HUES48 (cell line): ENCODE data around the gene ARHGAP8.

ENCODE experiments used
- H3K27ac ChIP-seq: one replicate; pipeline ENCODE4 v1.7.0; 2013; ENCODE audit warnings: low read depth, low read length, inconsistent platforms
- H3K27me3 ChIP-seq: 2 replicates; pipeline ENCODE4 v1.6.1; 2013; ENCODE audit warnings: mild to moderate bottlenecking, low read length; ENCODE audit not compliant: control insufficient read depth, insufficient read depth
- H3K36me3 ChIP-seq: 2 replicates; pipeline ENCODE4 v1.6.1; 2013; ENCODE audit warnings: low read length; ENCODE audit not compliant: control insufficient read depth, insufficient read depth
- H3K4me1 ChIP-seq: 2 replicates; pipeline ENCODE4 v1.6.1; 2013; ENCODE audit warnings: mild to moderate bottlenecking, low read length; ENCODE audit not compliant: control insufficient read depth, insufficient read depth
- H3K4me3 ChIP-seq: 2 replicates; pipeline ENCODE4 v1.5.1; 2013; ENCODE audit warnings: mild to moderate bottlenecking, low read depth, low read length
- H3K9ac ChIP-seq: 2 replicates; pipeline ENCODE4 v1.6.1; 2013; ENCODE audit warnings: mild to moderate bottlenecking, low read depth, low read length, moderate library complexity
- H3K9me3 ChIP-seq: 2 replicates; pipeline ENCODE4 v1.6.1; 2013; ENCODE audit warnings: low read length; ENCODE audit not compliant: control insufficient read depth, insufficient read depth

Gene ARHGAP8

DNA sequence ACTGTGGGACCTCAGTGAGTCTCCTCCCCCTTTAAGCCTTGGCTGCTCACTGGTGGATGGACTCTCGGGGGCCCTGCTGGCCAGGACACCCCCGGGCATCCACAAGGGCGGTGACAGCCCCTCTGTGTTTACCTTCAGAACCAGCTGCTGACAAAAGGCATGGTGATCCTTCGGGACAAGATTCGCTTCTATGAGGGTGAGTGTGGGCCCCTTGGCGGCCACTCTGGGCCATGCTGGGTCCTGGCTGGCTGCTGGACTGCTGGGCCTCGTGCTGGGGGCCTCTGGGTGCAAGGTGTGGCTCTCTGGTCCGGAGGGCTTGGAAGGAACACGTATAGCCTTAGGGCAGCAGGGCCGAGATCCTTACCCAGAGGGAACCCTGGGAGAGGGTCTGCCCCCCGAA is 25.9 kb upstream of the ARHGAP8 start:
- H3K36me3 ChIP-seq = no peaks in the 10 kb centered on the region
- no peaks in the 10 kb centered on the region for H3K27me3 ChIP-seq
- H3K9ac ChIP-seq = no peak overlapping the region
- no peak overlapping the region for H3K4me3 ChIP-seq
- H3K4me1 ChIP-seq = no peaks in the 10 kb centered on the region
- H3K27ac ChIP-seq = no peak overlapping the region
- H3K9me3 ChIP-seq = no peaks in the 10 kb centered on the region

GRCh38 chr22:44727148-44727547 is 25.2 kb upstream of the ARHGAP8 start:
- H3K4me1 ChIP-seq = no peaks in the 10 kb centered on the region

GRCh38 chr22:44727709-44728108 is 24.7 kb upstream of the ARHGAP8 start:
- no peak overlapping the region for H3K27ac ChIP-seq
- H3K9ac ChIP-seq = no peak overlapping the region
- H3K27me3 ChIP-seq = no peaks in the 10 kb centered on the region
- H3K36me3 ChIP-seq = no peaks in the 10 kb centered on the region
- no peaks in the 10 kb centered on the region for H3K4me1 ChIP-seq
- no peaks in the 10 kb centered on the region for H3K9me3 ChIP-seq
- no peak overlapping the region for H3K4me3 ChIP-seq

More at GRCh38 chr22:44727148-44727547, 25.2 kb upstream of the ARHGAP8 start:
- no peaks in the 10 kb centered on the region for H3K36me3 ChIP-seq
- no peak overlapping the region for H3K4me3 ChIP-seq
- no peaks in the 10 kb centered on the region for H3K27me3 ChIP-seq
- H3K9me3 ChIP-seq = no peaks in the 10 kb centered on the region
- no peak overlapping the region for H3K9ac ChIP-seq
- no peak overlapping the region for H3K27ac ChIP-seq

DNA sequence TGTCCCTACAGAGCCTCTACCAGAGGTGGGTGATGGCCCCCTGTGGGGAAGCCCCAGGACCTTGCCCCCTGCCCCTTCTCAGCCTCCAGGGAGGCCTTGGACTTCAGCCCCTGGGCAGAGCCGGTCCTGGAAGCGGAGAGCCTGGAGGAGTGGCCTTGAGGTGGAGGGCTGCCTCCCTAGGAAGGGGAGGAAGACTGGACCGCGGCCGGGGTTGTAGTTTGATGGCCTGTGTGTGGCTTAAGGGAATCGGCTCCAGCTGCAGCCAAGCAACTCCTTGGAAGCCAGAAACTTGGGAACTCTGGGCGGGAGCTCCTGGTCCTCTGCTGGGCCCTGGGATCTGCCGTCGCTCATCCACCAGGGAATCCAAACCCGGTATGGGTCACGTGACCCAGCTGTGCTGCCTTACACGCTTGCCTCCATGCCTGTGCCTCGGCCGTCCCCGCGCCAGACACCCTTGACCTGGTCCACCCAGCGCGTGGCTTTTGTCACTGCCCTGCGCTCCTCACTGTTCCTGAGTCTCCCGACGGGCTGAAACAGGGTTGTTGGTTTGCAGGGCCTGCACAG is 23.5 kb upstream of the ARHGAP8 start:
- Histone ChIP-seq H3K9ac (no peak overlapping the region), H3K9me3 (no peaks in the 10 kb centered on the region), H3K4me1 (no peaks in the 10 kb centered on the region), H3K27ac (no peak overlapping the region), H3K27me3 (no peaks in the 10 kb centered on the region), H3K4me3 (no peak overlapping the region), H3K36me3 (no peaks in the 10 kb centered on the region)

GRCh38 chr22:44729391-44730021 is 22.9 kb upstream of the ARHGAP8 start:
- no peaks in the 10 kb centered on the region for H3K36me3 ChIP-seq
- H3K9ac ChIP-seq = no peak overlapping the region
- H3K4me3 ChIP-seq = no peak overlapping the region
- no peaks in the 10 kb centered on the region for H3K27me3 ChIP-seq
- H3K9me3 ChIP-seq = no peaks in the 10 kb centered on the region
- no peak overlapping the region for H3K27ac ChIP-seq
- no peaks in the 10 kb centered on the region for H3K4me1 ChIP-seq

GRCh38 chr22:44730022-44730393 is 22.4 kb upstream of the ARHGAP8 start:
- Histone ChIP-seq H3K4me3 (no peak overlapping the region), H3K9me3 (no peaks in the 10 kb centered on the region), H3K4me1 (no peaks in the 10 kb centered on the region), H3K9ac (no peak overlapping the region), H3K27me3 (no peaks in the 10 kb centered on the region), H3K36me3 (no peaks in the 10 kb centered on the region), H3K27ac (no peak overlapping the region)

DNA sequence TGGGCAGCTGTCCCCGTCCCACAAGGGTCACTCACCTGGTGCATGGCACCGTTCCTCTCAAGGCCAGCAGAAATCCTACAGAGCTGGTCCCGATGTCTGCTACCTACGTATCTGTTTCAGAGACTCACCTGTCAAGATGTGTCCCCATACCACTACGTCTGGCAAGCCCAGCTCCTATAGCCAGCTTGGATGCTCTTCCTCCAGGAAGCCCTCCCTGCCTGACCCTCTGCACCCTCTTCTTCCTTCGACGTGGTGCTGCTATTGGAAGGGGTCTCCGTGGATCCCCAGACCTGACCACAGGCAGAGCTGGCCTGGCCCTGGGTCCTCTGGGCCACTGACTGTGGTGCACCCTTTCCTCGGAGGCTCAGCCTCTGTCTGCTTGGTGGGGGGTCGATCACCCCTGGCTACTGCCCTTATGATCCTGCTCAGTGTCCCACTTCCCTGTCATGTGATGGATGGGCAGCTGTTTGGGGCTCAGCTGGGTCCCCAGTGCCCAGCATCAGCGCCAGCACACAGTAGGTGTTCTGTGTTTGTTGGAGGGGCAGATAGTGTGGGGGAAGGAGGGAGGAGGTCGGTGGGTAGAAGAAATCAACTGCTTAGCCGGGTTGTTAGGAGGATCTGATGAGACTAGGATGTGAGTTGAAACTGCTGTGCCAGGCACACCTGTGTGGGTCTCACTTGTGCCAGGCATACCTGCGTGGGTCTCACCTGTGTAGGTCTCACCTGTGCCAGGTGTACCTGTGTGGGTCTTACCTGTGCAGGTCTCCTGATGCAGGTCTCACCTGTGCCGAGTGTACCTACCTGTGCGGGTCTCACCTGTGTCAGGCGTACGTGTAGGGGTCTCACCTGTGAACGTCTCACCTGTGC is 21.7 kb upstream of the ARHGAP8 start:
- H3K36me3 ChIP-seq = no peaks in the 10 kb centered on the region
- no peak overlapping the region for H3K27ac ChIP-seq

GRCh38 chr22:44731357-44731970 is 20.9 kb upstream of the ARHGAP8 start:
- Histone ChIP-seq H3K36me3 (no peaks in the 10 kb centered on the region), H3K4me1 (no peaks in the 10 kb centered on the region), H3K27ac (no peak overlapping the region), H3K9ac (no peak overlapping the region), H3K27me3 (no peaks in the 10 kb centered on the region), H3K9me3 (no peaks in the 10 kb centered on the region), H3K4me3 (no peak overlapping the region)

More for the DNA sequence above, 21.7 kb upstream of the ARHGAP8 start:
- Histone ChIP-seq H3K27me3 (no peaks in the 10 kb centered on the region), H3K4me3 (no peak overlapping the region), H3K9me3 (no peaks in the 10 kb centered on the region), H3K4me1 (no peaks in the 10 kb centered on the region), H3K9ac (no peak overlapping the region)

- no peaks in the 10 kb centered on the region for H3K36me3 ChIP-seq
- H3K4me3 ChIP-seq = no peak overlapping the region
- no peaks in the 10 kb centered on the region for H3K9me3 ChIP-seq
- H3K4me1 ChIP-seq = no peaks in the 10 kb centered on the region
- H3K27me3 ChIP-seq = no peaks in the 10 kb centered on the region
- H3K27ac ChIP-seq = no peak overlapping the region
- H3K9ac ChIP-seq = no peak overlapping the region
These were observed 20.3 kb upstream of the ARHGAP8 start for GRCh38 chr22:44732017-44732561.

DNA sequence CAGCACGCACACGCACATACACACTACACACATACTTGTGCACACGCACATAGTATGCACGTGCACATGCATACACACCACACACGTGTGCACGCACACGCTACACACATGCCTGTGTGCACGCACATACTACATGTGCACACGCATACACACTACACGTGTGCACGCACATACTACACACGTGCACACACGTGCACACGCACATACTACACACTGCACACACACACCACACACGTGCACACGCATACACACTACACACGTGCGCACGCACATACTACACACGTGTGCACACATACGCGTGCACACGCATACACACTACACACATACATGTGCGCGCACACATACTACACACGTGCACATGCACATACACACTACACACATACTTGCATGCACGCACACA is 19.7 kb upstream of the ARHGAP8 start:
- Histone ChIP-seq H3K27me3 (no peaks in the 10 kb centered on the region), H3K9me3 (no peaks in the 10 kb centered on the region), H3K27ac (no peak overlapping the region), H3K4me3 (no peak overlapping the region), H3K4me1 (peaks cover 3% of the 10 kb centered on the region; the same call in 1 of the 2 replicates), H3K36me3 (no peaks in the 10 kb centered on the region), H3K9ac (no peak overlapping the region)
